Measurements from ENCODE around the gene INPP5D.

Gene INPP5D

DNA sequence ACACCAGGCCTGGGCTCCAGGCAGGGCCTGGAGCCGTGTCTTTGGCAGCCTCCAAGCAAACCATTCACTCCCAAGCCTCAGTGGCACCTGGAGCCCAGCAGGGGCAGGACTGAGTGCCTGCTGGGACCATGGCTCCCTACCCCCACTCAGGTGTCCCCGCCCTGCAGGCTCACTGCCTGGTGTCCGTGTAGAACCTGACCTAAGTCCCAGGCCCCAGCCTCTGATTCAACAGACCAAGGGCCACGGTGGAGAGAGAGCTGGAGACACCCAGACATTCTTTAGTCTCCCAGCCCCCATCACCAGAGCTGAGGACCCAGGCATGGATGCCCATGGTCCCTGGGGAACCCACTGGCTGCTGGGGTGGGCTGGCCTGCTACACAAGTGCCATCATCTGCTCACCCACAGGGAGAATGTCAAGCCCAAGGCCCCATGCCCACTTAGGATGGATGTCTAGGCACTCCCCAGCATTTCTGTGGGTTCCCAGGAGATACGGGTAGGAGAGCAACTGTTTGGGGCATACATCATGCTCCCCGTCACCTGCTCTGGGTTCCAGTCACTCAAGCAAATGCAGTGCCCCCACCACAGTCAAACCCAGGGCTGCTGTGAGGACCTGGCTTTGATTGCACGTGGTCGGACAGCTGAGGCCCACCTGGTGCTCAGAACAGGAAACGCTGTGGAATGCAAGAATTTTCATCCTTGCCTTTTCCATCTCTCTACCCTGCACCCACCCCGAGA lies 148.4 kb downstream of the INPP5D start:
- DNase-seq (ENCODE audit: low read depth, low spot score): peak; percentile 14

DNA sequence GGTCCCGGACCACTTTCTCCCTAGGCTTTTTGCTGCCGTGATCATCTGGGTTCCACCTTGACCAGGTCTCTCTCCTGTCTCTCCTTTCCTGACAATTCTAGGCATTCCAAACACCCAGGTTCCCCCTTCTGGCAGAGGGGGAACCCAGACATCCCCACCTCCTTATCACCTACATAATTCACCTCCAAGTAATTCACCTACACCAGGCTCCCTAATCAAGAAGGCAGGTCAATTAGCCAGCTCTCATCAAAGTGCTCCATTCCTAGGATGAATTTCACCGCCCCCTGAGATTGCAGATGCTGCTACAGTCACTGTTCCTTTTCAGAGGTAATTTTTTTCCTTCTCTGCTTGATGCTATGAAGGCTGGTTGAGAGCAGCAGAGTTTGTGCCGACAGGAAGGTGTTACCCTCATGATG lies 149.0 kb downstream of the INPP5D start:
- no peak for DNase-seq (ENCODE audit: low read depth, low spot score)

DNA sequence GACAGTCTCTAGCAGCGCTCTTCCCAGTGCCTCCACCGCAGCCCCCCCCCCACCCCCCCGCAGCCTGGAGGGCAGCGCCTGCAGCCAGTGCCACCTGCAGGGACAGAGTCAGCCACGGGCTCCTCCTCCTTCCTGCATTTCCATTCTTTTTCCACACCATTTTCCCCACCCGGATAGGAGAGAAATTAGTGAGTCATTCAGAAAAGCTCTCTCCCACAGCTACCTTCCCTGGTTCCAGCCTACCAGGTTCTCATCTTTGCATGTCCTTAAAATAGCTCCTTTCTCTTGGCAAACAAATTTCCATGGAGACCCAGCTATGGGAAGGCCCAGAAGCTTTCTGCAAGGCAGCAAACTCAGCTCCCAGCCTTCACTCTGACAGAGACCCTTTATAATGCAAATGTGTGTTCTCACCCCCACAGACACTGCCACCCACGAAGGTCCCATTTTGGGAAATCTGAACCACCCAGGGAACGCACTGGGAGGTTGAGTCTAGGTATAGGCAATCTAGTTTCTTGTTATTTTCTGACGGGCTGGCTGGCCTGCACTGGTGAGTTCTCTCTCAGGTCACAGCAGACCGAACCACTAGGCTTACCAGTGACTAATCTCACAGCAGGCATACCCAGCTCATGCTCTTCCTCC lies 149.5 kb downstream of the INPP5D start:
- DNase-seq (ENCODE audit: low read depth, low spot score): peak; percentile 91

DNA sequence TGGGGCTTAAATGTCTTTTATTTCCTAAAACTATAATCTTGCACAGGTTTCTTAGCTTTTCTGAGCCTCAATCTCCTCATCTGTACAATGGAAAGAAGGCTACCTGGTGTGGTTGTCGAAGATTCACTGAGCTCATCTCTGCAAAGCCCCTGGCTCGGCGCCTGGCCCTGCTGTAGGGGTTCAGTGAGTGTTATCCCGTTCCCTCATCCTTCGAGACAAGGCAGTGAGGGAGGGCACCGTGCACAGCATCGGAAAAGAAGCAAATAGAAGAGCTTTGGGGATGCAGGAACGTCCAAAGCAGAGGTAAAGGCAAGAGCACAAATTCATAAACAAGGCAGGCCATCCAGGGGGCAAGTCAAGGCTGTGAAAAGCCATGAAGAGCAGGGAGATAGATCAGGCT lies 150.1 kb downstream of the INPP5D start:
- DNase-seq (ENCODE audit: low read depth, low spot score): no peak

DNA sequence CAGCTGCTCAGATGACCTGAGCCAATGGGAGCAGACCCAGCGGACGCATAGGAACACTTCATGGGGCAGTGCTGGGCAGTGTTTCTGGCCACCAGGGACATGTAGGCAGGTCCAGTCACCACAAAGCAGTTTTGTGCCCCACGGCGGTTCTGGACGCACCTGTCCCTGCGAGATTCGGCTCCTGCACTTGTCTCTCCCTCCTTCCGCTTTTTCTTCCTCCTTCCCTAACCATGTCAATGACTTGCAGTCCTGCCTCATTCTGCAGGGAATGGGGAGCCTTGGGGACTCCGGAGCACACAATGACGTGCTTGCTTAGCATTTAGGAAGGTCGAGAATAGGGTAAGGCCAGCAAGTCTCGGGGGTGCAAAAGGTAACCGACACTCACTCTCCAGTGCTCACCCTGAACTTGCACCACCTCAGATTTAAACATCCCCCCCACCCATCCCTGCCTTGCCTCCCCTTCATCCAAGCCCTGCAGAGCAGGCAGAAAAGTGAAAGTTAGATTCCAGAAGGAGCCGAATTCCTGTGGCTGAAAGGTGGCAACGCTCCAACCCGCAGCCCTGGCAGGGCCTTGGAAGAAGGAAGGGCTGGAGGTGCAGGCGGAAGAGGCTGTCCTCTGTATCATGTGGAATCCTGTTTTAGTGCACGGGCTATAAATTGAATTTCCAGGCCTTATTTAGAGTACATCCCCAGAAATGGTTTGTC lies 150.9 kb downstream of the INPP5D start:
- DNase-seq (ENCODE audit: low read depth, low spot score): peak; percentile 98

DNA sequence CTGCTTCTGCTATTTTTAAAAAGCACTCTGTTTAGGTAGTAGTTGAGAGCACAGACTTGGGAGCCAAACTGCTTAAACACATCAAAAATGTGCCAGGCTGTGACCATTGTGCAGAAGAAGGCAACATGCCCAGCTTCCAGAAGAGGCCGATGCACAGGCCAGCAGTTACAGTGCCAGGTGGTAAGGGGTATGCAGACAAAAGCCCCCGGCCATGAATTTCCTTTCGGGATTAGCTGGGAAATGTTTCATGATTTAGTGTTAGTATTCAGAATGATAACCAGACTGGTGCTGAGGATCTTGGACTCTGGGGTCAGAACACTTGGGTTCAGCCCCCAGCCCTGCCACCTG lies 151.4 kb downstream of the INPP5D start:
- no peak for DNase-seq (ENCODE audit: low read depth, low spot score)

DNA sequence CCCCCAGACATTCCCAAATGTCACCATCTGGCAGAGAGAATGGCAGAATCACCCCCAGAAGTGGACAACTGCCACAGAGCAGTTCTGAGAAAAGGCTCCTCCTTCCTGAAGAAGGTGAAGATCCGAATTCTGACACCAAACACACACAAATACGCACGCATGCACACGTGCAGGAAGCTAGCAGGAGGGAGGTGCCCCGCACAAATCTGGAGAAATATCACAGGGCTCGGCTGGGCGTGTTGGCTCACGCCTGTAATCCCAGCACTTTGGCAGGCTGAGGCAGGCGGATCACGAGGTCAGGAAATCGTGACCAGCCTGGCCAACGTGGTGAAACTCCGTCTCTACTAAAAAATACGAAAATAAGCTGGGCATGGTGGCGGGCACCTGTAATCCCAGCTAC lies 152.9 kb downstream of the INPP5D start:
- no peak for DNase-seq (ENCODE audit: low read depth, low spot score)

DNA sequence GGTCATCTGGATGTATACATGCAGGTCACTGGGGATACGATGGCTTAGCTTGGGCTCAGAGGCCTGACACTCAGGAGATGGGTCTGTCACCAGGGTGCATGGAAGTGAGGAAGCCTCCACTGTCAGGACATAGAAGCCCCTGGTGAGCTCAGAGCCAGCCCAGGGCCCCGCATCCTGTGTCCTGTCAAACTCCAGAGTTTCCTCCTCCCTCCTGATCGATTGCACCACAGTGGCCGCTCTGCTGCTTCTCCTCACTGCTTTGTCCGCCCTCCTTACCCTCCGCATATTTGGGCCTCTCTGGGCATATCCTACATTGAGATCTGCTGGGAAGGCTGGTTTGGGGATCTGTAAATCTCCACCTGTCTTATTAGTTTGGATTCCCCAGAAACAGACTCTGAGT lies 153.8 kb downstream of the INPP5D start:
- DNase-seq (ENCODE audit: low read depth, low spot score): no peak

DNA sequence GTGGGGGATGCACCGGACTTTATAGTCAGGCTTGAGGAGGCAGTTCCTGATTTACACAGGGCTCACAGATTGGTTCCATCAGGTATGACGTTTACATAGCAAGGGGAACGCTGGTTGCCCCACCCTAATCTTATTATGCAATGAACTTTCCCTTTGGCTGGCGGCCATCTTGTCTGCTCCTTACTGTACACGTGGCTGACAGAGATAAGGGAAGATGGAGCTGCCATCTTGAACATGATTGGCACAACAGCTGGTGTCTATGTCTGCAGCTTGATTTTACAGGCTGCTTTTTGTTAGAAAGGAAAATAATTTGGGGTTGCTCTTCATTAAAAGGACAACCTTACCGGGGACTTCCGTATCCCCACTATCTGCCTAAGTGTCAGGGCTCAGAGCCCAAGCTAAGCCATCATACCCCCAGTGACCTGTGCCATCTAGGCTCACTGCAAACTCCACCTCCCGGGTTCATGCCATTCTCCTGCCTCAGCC lies 157.8 kb downstream of the INPP5D start:
- no peak for DNase-seq (ENCODE audit: low read depth, low spot score)

DNA sequence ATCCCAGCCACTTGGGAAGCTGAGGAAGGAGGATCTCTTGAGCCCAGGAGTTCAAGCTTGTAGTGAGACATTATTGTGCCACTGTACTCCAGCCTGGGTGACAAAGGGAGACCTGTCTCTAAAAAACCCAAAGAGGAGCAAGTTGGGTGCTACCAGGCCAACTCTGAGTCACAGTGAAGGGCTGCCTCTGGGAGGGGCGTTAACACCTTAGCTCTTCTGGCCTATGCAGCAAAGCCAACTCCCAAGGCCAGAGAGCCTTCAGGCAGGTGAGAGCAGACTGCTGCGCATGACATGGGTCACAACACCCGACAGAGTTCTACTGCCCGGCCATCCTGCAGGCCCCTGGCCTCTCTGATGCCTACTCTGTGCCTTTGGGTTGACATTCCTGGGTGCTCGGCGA lies 158.7 kb downstream of the INPP5D start:
- DNase-seq (ENCODE audit: low read depth, low spot score): no peak

DNA sequence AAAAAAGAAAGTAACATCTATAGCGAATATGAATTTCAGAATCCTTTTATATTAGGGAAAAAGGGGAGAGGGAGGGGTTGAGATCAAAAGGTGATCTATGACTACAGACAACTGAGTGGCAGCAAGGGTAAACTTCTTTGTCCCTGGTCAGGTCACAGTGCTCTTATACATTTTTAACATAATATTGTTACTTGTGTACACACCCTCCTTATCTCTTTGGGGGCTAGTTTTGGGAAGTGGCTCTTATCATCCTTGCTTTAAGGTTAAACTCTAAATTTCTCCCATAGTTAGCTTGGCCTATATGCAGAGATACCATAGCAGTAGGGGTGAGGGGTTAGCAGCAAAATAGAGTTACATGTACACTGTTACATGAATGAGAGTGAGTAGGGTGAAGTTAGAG lies 159.7 kb downstream of the INPP5D start:
- DNase-seq (ENCODE audit: low read depth, low spot score): no peak

DNA sequence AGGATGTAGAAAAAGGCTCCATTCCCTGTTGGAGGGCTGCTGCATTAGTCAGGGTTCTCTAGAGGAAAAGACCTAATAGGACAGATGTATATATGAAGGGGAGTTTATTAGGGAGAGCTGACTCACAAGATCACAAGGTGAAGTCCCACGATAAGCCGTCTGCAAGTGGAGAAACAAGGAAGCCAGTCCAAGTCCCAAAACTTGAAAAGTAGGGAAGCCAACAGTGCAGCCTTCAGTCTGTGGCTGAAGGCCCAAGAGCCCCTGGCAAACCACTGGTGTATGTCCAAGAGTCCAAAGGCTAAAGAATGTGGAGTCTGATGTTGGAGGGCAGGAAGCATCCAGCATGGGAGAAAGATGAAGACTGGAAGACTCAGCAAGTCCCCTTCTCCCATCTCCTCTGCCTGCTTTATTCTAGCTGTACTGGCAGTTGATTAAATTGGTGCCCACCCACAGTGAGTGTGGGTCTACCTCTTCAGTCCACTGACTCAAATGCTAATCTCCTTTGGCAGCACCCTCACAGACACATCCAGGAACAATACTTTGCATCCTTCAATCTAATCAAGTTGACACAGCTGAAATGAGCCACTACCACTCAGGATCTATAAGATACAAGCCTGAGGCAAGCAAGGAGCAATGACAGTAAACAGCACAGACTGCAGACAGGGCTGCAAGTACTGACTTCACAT lies 161.4 kb downstream of the INPP5D start:
- no peak for DNase-seq (ENCODE audit: low read depth, low spot score)

DNA sequence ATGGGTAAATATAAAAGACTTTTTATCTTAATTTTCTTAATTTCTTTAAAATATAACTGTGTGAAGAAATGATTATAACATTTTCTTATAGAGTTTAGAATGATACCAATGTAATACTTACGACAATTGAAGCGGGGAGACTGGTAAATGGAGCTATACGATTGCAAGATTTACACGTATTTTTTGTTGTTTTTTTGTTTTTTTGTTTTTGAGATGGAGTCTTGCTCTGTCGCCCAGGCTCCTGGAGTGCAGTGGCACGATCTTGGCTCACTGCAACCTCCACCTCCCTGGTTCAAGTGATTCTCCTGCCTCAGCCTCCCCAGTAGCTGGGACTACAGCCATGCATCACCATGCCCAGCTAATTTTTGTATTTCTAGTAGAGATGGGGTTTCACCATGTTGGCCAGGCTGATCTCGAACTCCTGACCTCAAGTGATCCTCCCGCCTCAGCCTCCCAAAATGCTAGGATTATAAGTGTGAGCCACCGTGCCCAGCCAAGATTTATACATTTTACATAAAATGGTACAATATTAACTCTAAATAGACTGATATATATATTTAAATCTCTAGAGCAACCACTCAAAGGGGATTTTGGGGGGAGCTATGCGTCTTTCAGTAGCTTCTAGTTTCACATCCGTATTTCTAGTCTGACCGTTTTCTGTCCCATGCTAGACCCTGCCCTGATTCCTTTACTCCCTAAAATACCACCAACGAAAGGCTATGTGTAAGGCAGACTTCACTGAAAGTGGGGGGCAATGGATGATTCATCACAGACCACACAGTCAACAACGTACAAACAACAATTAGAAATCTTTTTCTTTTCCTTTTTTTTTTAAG lies 163.1 kb downstream of the INPP5D start:
- DNase-seq (ENCODE audit: low read depth, low spot score): no peak

DNA sequence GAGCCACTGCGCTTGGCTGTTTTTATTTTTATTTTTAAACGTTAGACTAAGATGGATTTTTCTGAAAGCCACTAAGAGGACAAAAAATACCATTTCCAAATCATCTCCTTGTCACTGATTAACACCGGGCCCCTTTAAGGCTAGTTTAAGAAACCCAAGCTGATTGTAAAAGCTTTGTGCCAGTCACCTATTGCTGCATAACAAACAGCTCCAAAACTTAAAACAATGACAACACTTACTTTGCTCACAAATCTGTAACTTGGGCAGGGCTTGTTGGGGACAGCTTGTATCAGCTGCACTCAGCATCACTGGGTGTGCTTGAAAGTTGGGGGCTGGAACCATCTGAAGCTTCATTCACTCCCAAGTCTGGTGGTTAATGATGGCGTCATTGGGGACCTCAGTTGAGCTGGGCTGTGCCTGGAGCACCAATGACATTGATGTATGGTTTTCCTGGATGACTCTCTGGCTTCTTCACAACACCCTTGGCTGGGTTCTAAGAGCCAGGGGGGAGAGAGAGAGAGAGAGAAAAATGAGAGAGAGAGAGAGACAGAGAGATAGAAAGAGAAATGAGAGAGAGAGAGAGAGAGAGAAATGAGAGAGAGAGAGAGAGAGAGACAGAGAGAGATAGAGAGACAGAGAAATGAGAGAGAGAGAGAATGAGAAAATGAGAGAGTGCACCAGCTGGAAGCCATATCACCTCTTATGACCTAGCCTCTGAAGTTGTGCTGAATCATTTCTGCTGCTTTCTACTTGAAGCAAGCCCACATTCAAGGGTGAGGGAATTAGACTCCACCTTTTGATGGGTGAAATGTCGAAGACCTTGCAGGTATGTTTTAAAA lies 165.3 kb downstream of the INPP5D start:
- DNase-seq (ENCODE audit: low read depth, low spot score): no peak

DNA sequence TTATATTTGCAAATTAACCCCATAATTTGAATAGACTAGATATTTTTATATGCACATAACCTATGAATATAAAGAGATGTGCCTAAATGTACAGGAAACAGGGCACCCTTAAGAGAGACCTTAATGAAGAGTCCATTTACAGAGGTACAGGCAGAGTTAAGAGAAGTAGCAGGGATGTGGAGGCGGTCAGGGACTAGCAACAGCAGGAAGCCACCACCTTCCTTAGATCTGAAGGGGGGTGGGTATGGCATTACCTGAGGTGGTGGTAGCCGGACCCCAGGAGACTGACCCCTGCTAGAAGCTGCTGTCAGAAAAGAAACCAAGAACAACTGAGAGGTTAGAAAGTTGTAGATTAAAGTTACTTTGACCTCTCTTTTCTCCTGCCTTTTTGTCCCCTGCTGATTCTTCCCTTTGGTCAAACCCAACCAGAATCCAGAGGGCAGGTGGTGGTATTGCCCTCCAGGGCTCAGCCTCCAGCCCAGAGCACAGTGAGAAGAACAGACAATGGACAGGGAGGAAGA lies 166.4 kb downstream of the INPP5D start:
- no peak for DNase-seq (ENCODE audit: low read depth, low spot score)

DNA sequence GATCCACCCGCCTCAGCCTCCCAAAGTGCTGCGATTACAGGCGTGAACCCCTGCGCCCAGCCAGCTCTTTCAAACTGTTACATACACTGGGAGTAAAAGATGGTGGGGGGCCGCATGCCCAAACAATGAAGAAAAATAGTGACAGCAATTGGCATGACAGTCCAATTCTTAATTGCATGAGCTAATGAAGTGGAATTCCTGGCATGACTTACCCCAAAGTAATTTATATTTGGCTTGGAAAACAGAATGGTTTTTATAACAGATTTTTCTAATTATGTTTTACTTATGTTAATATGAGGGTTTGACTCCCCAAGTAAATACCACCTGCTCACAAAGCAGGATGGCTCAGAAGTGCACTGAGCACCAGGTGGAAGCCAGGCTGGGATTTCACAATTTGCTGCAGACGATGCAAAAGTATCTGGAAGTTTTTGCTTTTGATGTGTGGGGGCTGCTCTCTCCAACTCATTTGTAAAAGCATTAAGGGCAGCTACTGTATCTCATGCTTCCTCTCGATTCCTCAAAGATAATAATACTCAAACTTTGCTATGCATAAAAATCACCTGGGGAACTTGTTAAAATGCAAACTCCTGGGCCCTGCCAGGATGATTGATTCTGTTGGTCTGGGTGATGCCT lies 167.3 kb downstream of the INPP5D start:
- no peak for DNase-seq (ENCODE audit: low read depth, low spot score)

DNA sequence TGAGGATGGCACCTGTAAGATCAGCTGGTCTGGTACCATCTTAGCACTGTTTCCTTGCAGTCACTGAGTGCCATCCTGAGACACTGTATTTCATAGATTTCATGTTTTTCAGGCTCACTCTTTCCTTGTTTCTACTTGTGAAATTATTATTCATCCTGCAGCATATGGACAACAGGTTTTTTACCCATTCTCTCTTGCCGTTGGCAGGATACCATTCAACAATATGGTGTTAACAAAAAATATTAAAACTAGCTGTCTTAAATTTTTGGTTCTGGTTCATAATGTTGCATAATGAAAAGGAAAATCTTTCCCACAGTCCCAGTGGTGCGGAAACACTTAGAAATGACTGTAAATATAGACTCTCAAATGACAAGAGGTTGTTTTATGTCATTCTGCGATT lies 168.2 kb downstream of the INPP5D start:
- no peak for DNase-seq (ENCODE audit: low read depth, low spot score)

DNA sequence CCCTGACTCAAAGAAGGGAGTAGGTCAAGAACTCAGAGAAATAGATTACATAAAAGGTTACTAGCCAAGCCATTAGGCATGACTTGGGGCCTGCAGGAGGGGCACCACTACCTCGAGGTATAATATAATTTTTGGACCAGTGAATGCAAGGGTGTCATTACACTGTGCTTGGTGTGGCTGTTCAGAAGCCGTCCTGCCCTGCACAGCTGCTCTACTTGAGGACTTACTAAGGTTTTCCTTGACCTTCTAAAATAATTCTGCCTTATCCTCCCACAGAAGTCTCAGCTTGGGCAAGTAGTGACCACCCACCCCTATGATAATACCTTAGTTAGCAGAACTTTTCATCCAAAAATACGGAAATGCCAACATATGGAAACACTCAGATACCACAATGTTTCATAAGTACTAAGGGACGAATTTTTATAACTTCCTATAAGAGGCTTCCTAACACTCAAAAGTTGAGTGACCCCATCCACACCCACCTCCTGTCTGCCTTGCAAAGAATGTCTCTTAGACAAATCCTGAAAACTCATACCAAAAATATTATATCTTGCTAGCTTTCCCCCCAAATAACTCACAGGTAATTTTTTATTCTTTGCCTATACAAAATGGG lies 173.6 kb downstream of the INPP5D start:
- DNase-seq (ENCODE audit: low read depth, low spot score): no peak

DNA sequence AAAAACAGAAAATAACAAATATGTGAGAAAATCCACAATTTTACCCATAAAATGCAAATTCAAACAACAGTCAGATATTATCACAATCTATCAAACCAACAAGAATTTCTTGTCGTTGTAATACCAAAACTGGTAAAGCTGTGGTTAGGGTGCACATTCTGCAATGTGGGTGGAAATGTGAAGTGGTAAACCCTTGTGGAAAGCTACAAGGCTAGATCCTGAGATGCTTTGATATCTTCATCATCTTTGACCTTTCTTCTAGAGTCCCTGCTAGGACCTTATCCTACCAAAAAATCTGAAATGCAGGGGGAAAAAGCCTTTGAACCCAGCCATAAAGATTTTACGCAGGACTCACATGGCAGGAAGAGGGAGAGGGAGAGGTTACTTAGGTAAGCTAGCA lies 174.1 kb downstream of the INPP5D start:
- no peak for DNase-seq (ENCODE audit: low read depth, low spot score)

Measured in astrocyte of the hippocampus (primary cell).